OCI-LY1 (cell line): ENCODE measurements around the gene SGCB.

Source experiments
- EZH2 ChIP-seq: fragments of 200-600 bp; sonication (generic), shearing (Covaris generic); IDR thresholded peaks from 2 replicates; pipeline ENCODE4 v1.8.0; 2017; ENCODE audit warnings: borderline replicate concordance, mixed run types, mild to moderate bottlenecking, antibody characterized with exemption, low read length, moderate library complexity, mixed read lengths
- TF ChIP-seq, protein P1 (sequence below): fragments of 200-600 bp; sonication (generic), shearing (Covaris generic); IDR thresholded peaks from 2 replicates; pipeline ENCODE4 v1.5.1; 2017; ENCODE audit warnings: mild to moderate bottlenecking, antibody characterized with exemption, low read length, moderate library complexity, mixed read lengths

- no peak for TF ChIP-seq EZH2
- TF ChIP-seq, protein P1, sequence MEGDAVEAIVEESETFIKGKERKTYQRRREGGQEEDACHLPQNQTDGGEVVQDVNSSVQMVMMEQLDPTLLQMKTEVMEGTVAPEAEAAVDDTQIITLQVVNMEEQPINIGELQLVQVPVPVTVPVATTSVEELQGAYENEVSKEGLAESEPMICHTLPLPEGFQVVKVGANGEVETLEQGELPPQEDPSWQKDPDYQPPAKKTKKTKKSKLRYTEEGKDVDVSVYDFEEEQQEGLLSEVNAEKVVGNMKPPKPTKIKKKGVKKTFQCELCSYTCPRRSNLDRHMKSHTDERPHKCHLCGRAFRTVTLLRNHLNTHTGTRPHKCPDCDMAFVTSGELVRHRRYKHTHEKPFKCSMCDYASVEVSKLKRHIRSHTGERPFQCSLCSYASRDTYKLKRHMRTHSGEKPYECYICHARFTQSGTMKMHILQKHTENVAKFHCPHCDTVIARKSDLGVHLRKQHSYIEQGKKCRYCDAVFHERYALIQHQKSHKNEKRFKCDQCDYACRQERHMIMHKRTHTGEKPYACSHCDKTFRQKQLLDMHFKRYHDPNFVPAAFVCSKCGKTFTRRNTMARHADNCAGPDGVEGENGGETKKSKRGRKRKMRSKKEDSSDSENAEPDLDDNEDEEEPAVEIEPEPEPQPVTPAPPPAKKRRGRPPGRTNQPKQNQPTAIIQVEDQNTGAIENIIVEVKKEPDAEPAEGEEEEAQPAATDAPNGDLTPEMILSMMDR, result no peak
Measured at GRCh38 chr4:51998837-51999236, 39.3 kb downstream of the SGCB start.
